ENCODE data around the gene MAGEA11. TPM values are rescaled to one million over a fixed set of nuclear protein-coding genes. Genes with fewer than 3 reads are reported as not detected.

Gene MAGEA11
- total RNA-seq, 1 donor from 2014 or later: not detected

Other genes starting within 250 kb of the MAGEA11 start
- 55.4 TPM for gene IDS, start 206.8 kb upstream of the MAGEA11 start, total RNA-seq
- gene EOLA1, start 171.0 kb upstream of the MAGEA11 start, total RNA-seq: 18.6 TPM
- not detected for gene HSFX3, start 162.1 kb upstream of the MAGEA11 start, total RNA-seq
- not detected for gene MAGEA9B, start 124.6 kb upstream of the MAGEA11 start, total RNA-seq
- gene HSFX2, start 116.7 kb upstream of the MAGEA11 start, total RNA-seq: 0.83 TPM
- gene TMEM185A, start 80.3 kb upstream of the MAGEA11 start, total RNA-seq: 20.3 TPM
- 0.98 TPM for gene HSFX1, start 62.0 kb downstream of the MAGEA11 start, total RNA-seq
- gene MAGEA9, start 69.9 kb downstream of the MAGEA11 start, total RNA-seq: not detected
- gene MAGEA8, start 169.1 kb downstream of the MAGEA11 start, total RNA-seq: not detected
- gene HSFX4, start 217.5 kb downstream of the MAGEA11 start, total RNA-seq: not detected
- gene EOLA2, start 226.4 kb downstream of the MAGEA11 start, total RNA-seq: 30.2 TPM

Data from mucosa of gallbladder (tissue), 1 donor.